ENCODE results near the gene CCDC187. TPM values are rescaled to one million over a fixed set of nuclear protein-coding genes. Genes with fewer than 3 reads are reported as not detected.

Gene CCDC187
- total and polyA plus RNA-seq, 12 donors = 0.02 to 0.07 (median 0.03) TPM; not detected in 8

DNA sequence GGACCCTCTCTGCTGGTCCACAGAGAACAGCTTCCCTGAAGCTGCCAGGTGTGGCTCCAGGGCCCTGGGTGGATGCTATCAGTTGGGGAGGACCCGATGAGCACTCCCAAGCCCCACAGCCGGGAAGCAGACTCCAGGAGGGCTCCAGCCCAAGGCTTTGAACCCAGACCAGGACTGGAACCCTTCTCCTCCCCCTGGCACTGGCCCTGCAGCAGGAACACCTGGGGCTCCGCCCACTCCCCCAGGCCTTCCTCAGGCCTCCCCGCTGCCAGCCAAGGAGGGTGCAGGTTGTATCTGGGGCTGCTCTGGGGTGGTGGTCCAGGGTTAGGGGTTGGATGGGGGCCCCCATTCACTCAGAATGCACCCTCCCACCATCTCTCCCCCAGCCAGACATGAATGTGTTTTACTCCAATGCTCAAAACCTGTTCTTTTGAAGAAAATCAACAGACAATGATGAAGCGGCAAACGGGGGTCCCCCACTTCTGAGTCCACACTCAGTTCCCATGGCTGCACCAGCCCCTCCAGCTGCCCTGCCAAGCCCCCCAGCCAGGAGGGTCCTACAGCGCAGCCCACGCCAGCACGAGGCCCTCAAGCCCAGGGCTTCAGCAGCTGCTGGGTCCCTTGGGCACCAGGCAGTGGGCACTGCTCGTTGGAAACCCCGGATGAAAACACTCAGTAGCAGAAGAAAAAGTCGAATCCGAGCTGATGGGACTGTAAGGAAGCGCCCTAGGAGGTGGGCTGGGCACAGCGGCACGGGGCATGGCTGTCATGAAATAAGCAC is 23.2 kb downstream of the CCDC187 start:
- Histone ChIP-seq H3K4me3 (no peak overlapping the region), H3K9me3 (no peaks in the 10 kb centered on the region), H3K36me3 (no peaks in the 10 kb centered on the region), H3K27ac (no peak overlapping the region), H3K27me3 (peaks cover 0 to 64% (median 50%) of the 10 kb centered on the region in 7 donors), H3K4me1 (peaks cover 0 to 13% (median 6%) of the 10 kb centered on the region in 9 donors)
- TF ChIP-seq, protein P1, sequence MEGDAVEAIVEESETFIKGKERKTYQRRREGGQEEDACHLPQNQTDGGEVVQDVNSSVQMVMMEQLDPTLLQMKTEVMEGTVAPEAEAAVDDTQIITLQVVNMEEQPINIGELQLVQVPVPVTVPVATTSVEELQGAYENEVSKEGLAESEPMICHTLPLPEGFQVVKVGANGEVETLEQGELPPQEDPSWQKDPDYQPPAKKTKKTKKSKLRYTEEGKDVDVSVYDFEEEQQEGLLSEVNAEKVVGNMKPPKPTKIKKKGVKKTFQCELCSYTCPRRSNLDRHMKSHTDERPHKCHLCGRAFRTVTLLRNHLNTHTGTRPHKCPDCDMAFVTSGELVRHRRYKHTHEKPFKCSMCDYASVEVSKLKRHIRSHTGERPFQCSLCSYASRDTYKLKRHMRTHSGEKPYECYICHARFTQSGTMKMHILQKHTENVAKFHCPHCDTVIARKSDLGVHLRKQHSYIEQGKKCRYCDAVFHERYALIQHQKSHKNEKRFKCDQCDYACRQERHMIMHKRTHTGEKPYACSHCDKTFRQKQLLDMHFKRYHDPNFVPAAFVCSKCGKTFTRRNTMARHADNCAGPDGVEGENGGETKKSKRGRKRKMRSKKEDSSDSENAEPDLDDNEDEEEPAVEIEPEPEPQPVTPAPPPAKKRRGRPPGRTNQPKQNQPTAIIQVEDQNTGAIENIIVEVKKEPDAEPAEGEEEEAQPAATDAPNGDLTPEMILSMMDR (IDR thresholded peaks at IDR 0.05) = no peak
- 86 to 91% methylated on average over 16 of the region's 16 CpGs for WGBS, 2 donors
- no peak for ATAC-seq
- DNase-seq = no peak
- intact Hi-C loops (cut with DNase I) = loop anchor here in 7 of 10 donors (5.0 to 10.0 kb wide), 7 partner anchors 106 to 676 kb away; partner anchors contain the start of gene UBAC1 (in 1 of the 7)

DNA sequence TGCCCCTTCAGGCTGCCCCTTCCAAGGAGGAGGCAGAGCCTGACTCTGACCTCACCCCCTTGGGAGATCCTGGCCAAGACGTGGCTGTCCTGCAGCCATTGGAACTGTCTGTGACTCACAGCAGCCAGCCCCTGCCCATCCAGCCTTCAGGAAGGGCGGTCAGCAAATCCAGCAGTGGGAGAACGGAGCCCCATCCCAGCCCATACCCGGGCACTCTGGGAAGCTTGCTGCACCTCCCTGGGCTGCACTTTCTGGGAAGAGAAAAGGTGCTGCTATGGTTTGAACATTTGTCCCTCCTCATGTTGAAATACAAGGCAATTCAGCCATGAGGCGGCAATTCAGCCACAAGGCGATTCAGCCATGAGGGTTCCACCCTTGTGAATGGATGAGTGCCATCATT is 24.4 kb downstream of the CCDC187 start:
- DNase-seq = no peak
- TF ChIP-seq, protein P1 (IDR thresholded peaks at IDR 0.05) = no peak
- peaks cover 0 to 73% (median 42%) of the 10 kb centered on the region in 7 donors for H3K27me3 ChIP-seq

DNA sequence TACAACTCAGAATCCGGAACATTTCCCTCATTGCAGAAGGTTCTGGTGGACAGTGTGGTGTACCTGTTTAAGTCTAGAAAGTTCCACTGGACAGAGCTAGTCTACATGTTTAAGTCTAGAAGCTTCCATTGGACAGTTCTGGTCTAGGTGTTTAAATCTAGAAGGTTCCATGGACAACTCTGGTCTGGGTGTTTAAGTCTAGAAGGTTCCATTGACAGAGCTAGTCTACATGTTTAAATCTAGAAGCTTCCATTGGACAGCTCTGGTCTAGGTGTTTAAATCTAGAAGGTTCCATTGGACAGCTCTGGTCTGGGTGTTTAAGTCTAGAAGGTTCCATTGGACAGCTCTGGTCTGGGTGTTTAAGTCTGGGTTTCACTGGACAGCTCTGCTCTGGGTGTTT is 25.0 kb downstream of the CCDC187 start:
- Histone ChIP-seq H3K27me3 (peaks cover 0 to 73% (median 36%) of the 10 kb centered on the region in 7 donors), H3K36me3 (no peaks in the 10 kb centered on the region), H3K4me3 (no peak overlapping the region), H3K4me1 (peaks cover 0 to 13% (median 6%) of the 10 kb centered on the region in 9 donors), H3K27ac (no peak overlapping the region), H3K9me3 (no peaks in the 10 kb centered on the region)
- ATAC-seq = no peak
- intact Hi-C loops (cut with DNase I) = loop anchor here in 1 of 10 donors (5.0 kb wide), 1 partner anchor 127 kb away; no protein-coding TSS in a partner anchor
- DNase-seq = no peak
- TF ChIP-seq, protein P1 (IDR thresholded peaks at IDR 0.05) = no peak
- 79 to 94% methylated on average over 1 of the region's 1 CpG for WGBS, 2 donors

More for the DNA sequence above, 24.4 kb downstream of the CCDC187 start:
- Histone ChIP-seq H3K9me3 (no peaks in the 10 kb centered on the region), H3K27ac (no peak overlapping the region), H3K4me1 (peaks cover 0 to 13% (median 6%) of the 10 kb centered on the region in 9 donors), H3K4me3 (no peak overlapping the region), H3K36me3 (no peaks in the 10 kb centered on the region)
- 75 to 88% methylated on average over 6 of the region's 6 CpGs for WGBS, 2 donors
- intact Hi-C loops (cut with DNase I) = loop anchor here in 1 of 10 donors (5.0 kb wide), 1 partner anchor 127 kb away; no protein-coding TSS in a partner anchor
- ATAC-seq = no peak

DNA sequence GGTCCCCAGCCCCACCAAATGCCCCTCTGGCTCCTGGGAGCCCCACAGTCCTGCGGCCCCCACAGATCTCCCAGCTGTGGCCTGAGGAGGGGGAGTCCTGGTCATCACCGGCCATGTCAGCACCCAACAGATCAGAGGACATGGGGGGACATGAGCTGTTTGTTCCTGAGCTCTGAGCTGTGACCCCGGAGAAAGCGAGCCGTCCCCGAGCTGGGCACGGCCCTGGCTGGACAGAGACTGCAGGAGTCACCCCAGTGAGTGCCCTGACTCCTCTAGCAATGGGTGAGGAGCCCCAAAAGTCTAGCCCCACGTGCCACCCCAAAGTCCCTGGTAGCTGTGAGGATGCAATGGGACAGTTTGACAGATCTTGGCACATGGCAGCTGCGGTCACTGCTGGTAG is 25.7 kb downstream of the CCDC187 start:
- intact Hi-C loops (cut with DNase I) = loop anchor here in 1 of 10 donors (5.0 kb wide), 1 partner anchor 126 kb away; no protein-coding TSS in a partner anchor
- H3K4me3 ChIP-seq = no peak overlapping the region
- no peaks in the 10 kb centered on the region for H3K36me3 ChIP-seq
- peaks cover 0 to 6% (median 2%) of the 10 kb centered on the region in 9 donors for H3K4me1 ChIP-seq
- ATAC-seq (no peak), DNase-seq (no peak)
- H3K27me3 ChIP-seq = peaks cover 0 to 68% (median 36%) of the 10 kb centered on the region in 7 donors
- H3K9me3 ChIP-seq = no peaks in the 10 kb centered on the region
- TF ChIP-seq, protein P1 (IDR thresholded peaks at IDR 0.05) = no peak
- 84 to 87% methylated on average over 9 of the region's 9 CpGs for WGBS, 2 donors
- no peak overlapping the region for H3K27ac ChIP-seq

All from heart right ventricle (tissue), 16 donors.